H1 (cell line): ENCODE data around the gene SLC13A4. TPM values are rescaled to one million over a fixed set of nuclear protein-coding genes. Genes with fewer than 3 reads are reported as not detected.

Source experiments
- CHD7 ChIP-seq: fragments of 300-600 bp; sonication (generic); IDR thresholded peaks from 2 replicates; pipeline ENCODE4 v1.7.1; 2012; ENCODE audit warnings: low read length, moderate library complexity, mild to moderate bottlenecking, inconsistent platforms; ENCODE audit not compliant: insufficient replicate concordance
- GTF2F1 ChIP-seq: IDR thresholded peaks from 2 replicates; pipeline ENCODE4 v1.6.1; 2012; ENCODE audit warnings: low read depth, low read length, improper control_type of control experiment, borderline replicate concordance
- NRF1 ChIP-seq: IDR thresholded peaks from 2 replicates; pipeline ENCODE4 v1.6.1; 2011; ENCODE audit warnings: mild to moderate bottlenecking, low read depth, low read length, improper control_type of control experiment
- TAF7 ChIP-seq: optimal IDR thresholded peaks from 2 replicates; pipeline ENCODE3; 2011; ENCODE audit warnings: low read depth, mild to moderate bottlenecking, inconsistent platforms, low read length, moderate library complexity, borderline replicate concordance
- TCF12 ChIP-seq: IDR thresholded peaks from 2 replicates; pipeline ENCODE4 v1.6.1; 2011; ENCODE audit warnings: low read depth, mild to moderate bottlenecking, low read length
- polyA plus RNA-seq, 7 experiments: library from polyadenylated mRNA; depleted of rRNA in 3 of 7; stranded (reverse) in 5 of 7; unstranded in 2 of 7; fragments of >200 nt in 5 of 7; fragments of 200-250 nt in 2 of 7; gene quantifications; 1 replicate in 5 of 7; 2 replicates in 1 of 7; 4 replicates in 1 of 7; pipeline versions ENCODE4 v1.2.1 to v1.2.3, GENCODE V29; 2011 to 2013; ENCODE audit warnings: missing spikeins in 2 of 7, mixed read lengths in 2 of 7
- total RNA-seq: library from RNA; stranded (reverse); fragmentation: NEBNext Ultra II Directional; extraction: Animal tissue kit (Norgen Biotek cat#: 25700); gene quantifications from 2 replicates; pipeline ENCODE4 v1.2.1, GENCODE V29; 2021

SLC13A4 gene
- total and polyA plus RNA-seq, 2 of the 8 experiments (the other 6 are each of a cell fraction or from before 2014, with no cell fraction given): 3.9 to 7.5 TPM

DNA sequence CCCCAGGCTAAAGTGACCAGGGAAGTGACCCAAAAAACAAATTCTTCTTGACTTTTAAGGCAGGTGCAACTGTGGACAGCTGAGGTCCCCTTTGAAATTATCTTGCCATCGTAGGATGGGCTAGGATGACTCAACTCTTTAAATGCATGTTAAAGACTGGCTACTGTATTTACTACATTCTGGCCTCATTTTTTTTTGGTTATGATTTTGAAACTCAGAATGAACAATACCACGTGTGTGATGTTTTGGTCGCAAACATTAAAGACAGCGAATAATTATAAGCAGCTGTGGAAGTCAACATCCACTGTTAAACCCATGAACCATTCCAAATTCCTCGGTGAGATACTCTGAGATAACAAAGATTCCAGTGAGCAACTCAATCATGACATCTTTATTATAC, 1.2 kb upstream of the SLC13A4 start (continued):
- TF ChIP-seq CHD7: no peak
- TF ChIP-seq TAF7: no peak
- TF ChIP-seq NRF1: no peak
- TF ChIP-seq TCF12: no peak
- no peak for TF ChIP-seq GTF2F1
